ENCODE results near the gene CIAO2B.

DNA sequence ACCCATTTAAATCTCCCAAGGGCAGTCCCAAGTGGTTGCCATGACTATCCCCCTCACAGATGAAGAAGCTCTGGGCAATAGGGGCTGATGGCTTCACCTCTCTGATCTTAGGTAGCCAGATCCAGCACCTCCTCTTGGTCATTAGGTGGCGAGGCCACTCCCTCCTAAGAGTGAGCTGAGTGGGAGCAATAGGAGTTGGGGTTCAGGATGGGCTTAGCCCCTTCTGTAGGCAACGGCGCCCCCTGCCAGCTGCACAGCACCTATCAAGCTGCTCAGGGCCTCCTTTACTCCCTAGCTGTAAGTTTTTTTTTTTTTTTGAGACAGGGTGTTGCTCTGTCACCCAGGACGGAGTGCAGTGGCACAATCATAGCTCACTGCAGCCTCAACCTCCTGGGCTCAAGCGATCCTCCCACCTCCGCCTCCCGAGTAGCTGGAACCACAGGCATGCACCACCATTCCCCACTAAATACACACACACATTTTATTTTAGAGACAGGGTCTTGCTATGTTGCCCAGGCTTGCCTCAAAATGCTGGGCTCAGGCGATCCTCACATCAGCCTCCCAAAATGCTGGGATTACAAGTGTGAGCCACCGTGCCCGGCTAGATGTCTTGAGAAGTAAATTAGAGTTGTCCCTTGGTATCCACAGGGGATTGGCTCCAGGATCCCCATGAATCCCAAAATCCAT is 5.4 kb downstream of the CIAO2B start:
- TF ChIP-seq CTCF (IDR thresholded peaks at IDR 0.05; ENCODE audit: low read length), result peak; percentile 39; the same call in 1 of the 2 replicates
- no peak for TF ChIP-seq EZH2 (IDR thresholded peaks at IDR 0.05; ENCODE audit: borderline replicate concordance, low read length)

Data from OCI-LY1 (cell line).